ENCODE measurements around the gene TRPM8. TPM values are rescaled to one million over a fixed set of nuclear protein-coding genes. Genes with fewer than 3 reads are reported as not detected.

The TRPM8 gene
- total RNA-seq, 2 donors from 2014 or later = not detected

GRCh38 chr2:233915128-233915527 is 2.0 kb upstream of the TRPM8 start:
- ATAC-seq (ENCODE audit: insufficient number of reproducible peaks, low FRiP score, low read depth) = no peak
- DNase-seq (ENCODE audit: low spot score) = no peak
- no peak overlapping the region for H3K27ac ChIP-seq
- H3K4me1 ChIP-seq (ENCODE audit: control insufficient read depth in 1 of 2, low read depth in 2 of 2) = no peaks in the 10 kb centered on the region
- no peak overlapping the region for H3K4me3 ChIP-seq
- H3K27me3 ChIP-seq (replicated peaks; ENCODE audit: insufficient read depth) = no peaks in the 10 kb centered on the region
- no peaks in the 10 kb centered on the region for H3K36me3 ChIP-seq
- no peaks in the 10 kb centered on the region for H3K9me3 ChIP-seq
- TF ChIP-seq CTCF (IDR thresholded peaks at IDR 0.05) = no peak

GRCh38 chr2:233919319-233919718 is 2.1 kb downstream of the TRPM8 start:
- ATAC-seq (ENCODE audit: insufficient number of reproducible peaks, low FRiP score, low read depth) = no peak
- no peaks in the 10 kb centered on the region for H3K4me1 ChIP-seq (ENCODE audit: control insufficient read depth in 1 of 2, low read depth in 2 of 2)
- no peak for TF ChIP-seq CTCF (IDR thresholded peaks at IDR 0.05)
- no peaks in the 10 kb centered on the region for H3K27me3 ChIP-seq (replicated peaks; ENCODE audit: insufficient read depth)
- no peak overlapping the region for H3K27ac ChIP-seq
- H3K36me3 ChIP-seq = no peaks in the 10 kb centered on the region
- no peak for DNase-seq (ENCODE audit: low spot score)
- H3K9me3 ChIP-seq = no peaks in the 10 kb centered on the region
- no peak overlapping the region for H3K4me3 ChIP-seq

GRCh38 chr2:233919938-233920337 is 2.8 kb downstream of the TRPM8 start:
- Histone ChIP-seq H3K9me3 (no peaks in the 10 kb centered on the region), H3K36me3 (no peaks in the 10 kb centered on the region), H3K4me1 (ENCODE audit: control insufficient read depth in 1 of 2, low read depth in 2 of 2) (no peaks in the 10 kb centered on the region), H3K27me3 (replicated peaks; ENCODE audit: insufficient read depth) (no peaks in the 10 kb centered on the region), H3K4me3 (no peak overlapping the region), H3K27ac (no peak overlapping the region)
- no peak for ATAC-seq (ENCODE audit: insufficient number of reproducible peaks, low FRiP score, low read depth)
- DNase-seq (ENCODE audit: low spot score) = no peak
- no peak for TF ChIP-seq CTCF (IDR thresholded peaks at IDR 0.05)

- TF ChIP-seq CTCF (IDR thresholded peaks at IDR 0.05) = no peak
- no peak for ATAC-seq (ENCODE audit: insufficient number of reproducible peaks, low FRiP score, low read depth)
- no peaks in the 10 kb centered on the region for H3K9me3 ChIP-seq
- H3K27ac ChIP-seq = no peak overlapping the region
- no peak for DNase-seq (ENCODE audit: low spot score)
- H3K4me1 ChIP-seq (ENCODE audit: control insufficient read depth in 1 of 2, low read depth in 2 of 2) = no peaks in the 10 kb centered on the region
- no peaks in the 10 kb centered on the region for H3K27me3 ChIP-seq (replicated peaks; ENCODE audit: insufficient read depth)
- no peaks in the 10 kb centered on the region for H3K36me3 ChIP-seq
- no peak overlapping the region for H3K4me3 ChIP-seq
Observed at GRCh38 chr2:233922471-233922870, 5.3 kb downstream of the TRPM8 start.

GRCh38 chr2:233925402-233925801 is 8.2 kb downstream of the TRPM8 start:
- Histone ChIP-seq H3K27me3 (replicated peaks; ENCODE audit: insufficient read depth) (no peaks in the 10 kb centered on the region), H3K9me3 (no peaks in the 10 kb centered on the region), H3K4me1 (ENCODE audit: control insufficient read depth in 1 of 2, low read depth in 2 of 2) (no peaks in the 10 kb centered on the region), H3K27ac (no peak overlapping the region), H3K36me3 (no peaks in the 10 kb centered on the region), H3K4me3 (no peak overlapping the region)
- no peak for TF ChIP-seq CTCF (IDR thresholded peaks at IDR 0.05)
- no peak for DNase-seq (ENCODE audit: low spot score)
- ATAC-seq (ENCODE audit: insufficient number of reproducible peaks, low FRiP score, low read depth) = no peak

All from thoracic aorta (tissue), 2 donors.